HG02870 (cell line): Measurements from ENCODE around the gene GNB5.
"Not testable (repeated sequence)": the region's sequence is repeated elsewhere in the genome, so short reads cannot be mapped to it uniquely, and the experiment has no call there.

Experiments
- ATAC-seq: cut with Tn5 transposase; IDR thresholded peaks from one replicate; pipeline ENCODE4 v1.9.1; 2021; ENCODE audit warnings: mild to moderate bottlenecking, moderate library complexity; ENCODE audit not compliant: unreplicated experiment

GNB5 gene

GRCh38 chr15:52097180-52097579 is 94.0 kb downstream of the GNB5 start:
- no peak for ATAC-seq

- ATAC-seq: not testable (repeated sequence)
These were observed 94.7 kb downstream of the GNB5 start for GRCh38 chr15:52096536-52096935.

- no peak for ATAC-seq
These were observed 95.5 kb downstream of the GNB5 start for GRCh38 chr15:52095597-52096262.

- no peak for ATAC-seq
These were observed 96.2 kb downstream of the GNB5 start for GRCh38 chr15:52094811-52095584.

GRCh38 chr15:52093539-52094510 is 97.4 kb downstream of the GNB5 start:
- ATAC-seq: no peak

- no peak for ATAC-seq
These were observed 98.0 kb downstream of the GNB5 start for GRCh38 chr15:52093167-52093538.

GRCh38 chr15:52090193-52090592 is 101.0 kb downstream of the GNB5 start:
- no peak for ATAC-seq

GRCh38 chr15:52086011-52086786 is 105.0 kb downstream of the GNB5 start:
- no peak for ATAC-seq

- ATAC-seq: no peak
These were observed 105.9 kb downstream of the GNB5 start for GRCh38 chr15:52085299-52085698.

GRCh38 chr15:52083603-52084002 is 107.6 kb downstream of the GNB5 start:
- ATAC-seq: no peak

- peak; percentile 10 for ATAC-seq
These were observed 108.2 kb downstream of the GNB5 start for GRCh38 chr15:52083037-52083359.

GRCh38 chr15:52082197-52083036 is 108.8 kb downstream of the GNB5 start:
- peak; percentile 74 for ATAC-seq

GRCh38 chr15:52080706-52081392 is 110.3 kb downstream of the GNB5 start:
- no peak for ATAC-seq

GRCh38 chr15:52080031-52080430 is 111.2 kb downstream of the GNB5 start:
- ATAC-seq: no peak

GRCh38 chr15:52078876-52079700 is 112.1 kb downstream of the GNB5 start:
- ATAC-seq: no peak

GRCh38 chr15:52078197-52078875 is 112.9 kb downstream of the GNB5 start:
- ATAC-seq: no peak

GRCh38 chr15:52076889-52077781 is 114.1 kb downstream of the GNB5 start:
- peak; percentile 81 for ATAC-seq
